Endodermal cell (in vitro differentiated cells): Measurements from ENCODE around the gene COL24A1. TPM values are rescaled to one million over a fixed set of nuclear protein-coding genes. Genes with fewer than 3 reads are reported as not detected.

Experiments used
- DNase-seq: peaks from one replicate; pipeline ENCODE4 v3.0.0-alpha.2; 2017
- H3K27ac ChIP-seq: 2 replicates; pipeline ENCODE4 v1.5.1; 2013; ENCODE audit warnings: mild to moderate bottlenecking, low read depth, low read length, moderate library complexity
- H3K27me3 ChIP-seq: 2 replicates; pipeline ENCODE4 v1.6.1; 2013; ENCODE audit warnings: mild to moderate bottlenecking, low read length, moderate library complexity; ENCODE audit not compliant: insufficient read depth, control insufficient read depth, poor library complexity, severe bottlenecking
- H3K36me3 ChIP-seq: 2 replicates; pipeline ENCODE4 v1.7.0; 2013; ENCODE audit warnings: mild to moderate bottlenecking, low read length, moderate library complexity; ENCODE audit not compliant: control insufficient read depth, insufficient read depth
- H3K4me1 ChIP-seq: one replicate; pipeline ENCODE4 v1.7.0; 2013; ENCODE audit warnings: low read length; ENCODE audit not compliant: control insufficient read depth, insufficient read depth
- H3K4me3 ChIP-seq: 2 replicates; pipeline ENCODE4 v1.5.1; 2013; ENCODE audit warnings: mild to moderate bottlenecking, low read length, moderate library complexity
- H3K9ac ChIP-seq: 2 replicates; pipeline ENCODE4 v1.6.1; 2013; ENCODE audit warnings: mild to moderate bottlenecking, low read length, moderate library complexity; ENCODE audit not compliant: poor library complexity, severe bottlenecking; ENCODE audit errors: extremely low read depth
- H3K9me3 ChIP-seq: 2 replicates; pipeline ENCODE4 v1.6.1; 2013; ENCODE audit warnings: mild to moderate bottlenecking, low read length, moderate library complexity; ENCODE audit not compliant: control insufficient read depth
- H3K27ac Mint-ChIP-seq: 2 replicates; pipeline ENCODE4 v1.8.0; 2020; ENCODE audit warnings: mixed read lengths
- H3K27me3 Mint-ChIP-seq: 2 replicates; pipeline ENCODE4 v1.8.0; 2021; ENCODE audit warnings: mild to moderate bottlenecking, mixed read lengths; ENCODE audit not compliant: insufficient read depth
- H3K36me3 Mint-ChIP-seq: 2 replicates; pipeline ENCODE4 v1.8.0; 2020; ENCODE audit warnings: low read depth, mixed read lengths
- H3K4me1 Mint-ChIP-seq: 2 replicates; pipeline ENCODE4 v1.8.0; 2020; ENCODE audit warnings: mixed read lengths
- H3K4me3 Mint-ChIP-seq: 2 replicates; pipeline ENCODE4 v1.8.0; 2020; ENCODE audit warnings: mild to moderate bottlenecking, moderate library complexity, mixed read lengths
- H3K9me3 Mint-ChIP-seq: 2 replicates; pipeline ENCODE4 v1.8.0; 2020; ENCODE audit warnings: mild to moderate bottlenecking, mixed read lengths
- WGBS, 2 experiments: methylation state at CpG; one replicate each; pipeline versions ENCODE4 v1.1.5 to v1.1.7; 2013; ENCODE audit warnings: missing lambda C conversion rate in 2 of 2, mixed read lengths in 1 of 2; ENCODE audit not compliant: insufficient coverage in 1 of 2, insufficient read length in 1 of 2; 5-methylcytosine and 5-hydroxymethylcytosine counted together
- total RNA-seq, 2 donors: library from RNA; stranded (reverse); fragmentation: NEBNext Ultra II Directional in 1 of 2; extraction: Animal tissue kit (Norgen Biotek cat#: 25700) in 1 of 2; gene quantifications; 2 replicates in 1 of 2; 3 replicates in 1 of 2; pipeline ENCODE4 v1.2.1, GENCODE V29; 2021
- TF ChIP-seq, protein P1 (sequence below): fragments of 200-600 bp; sonication (generic); conservative IDR thresholded peaks from 2 replicates; pipeline ENCODE4 v1.5.0; 2021; ENCODE audit warnings: antibody characterized with exemption, mild to moderate bottlenecking

COL24A1 gene
- total RNA-seq, 2 donors from 2014 or later = 0.84 to 0.95 TPM

DNA sequence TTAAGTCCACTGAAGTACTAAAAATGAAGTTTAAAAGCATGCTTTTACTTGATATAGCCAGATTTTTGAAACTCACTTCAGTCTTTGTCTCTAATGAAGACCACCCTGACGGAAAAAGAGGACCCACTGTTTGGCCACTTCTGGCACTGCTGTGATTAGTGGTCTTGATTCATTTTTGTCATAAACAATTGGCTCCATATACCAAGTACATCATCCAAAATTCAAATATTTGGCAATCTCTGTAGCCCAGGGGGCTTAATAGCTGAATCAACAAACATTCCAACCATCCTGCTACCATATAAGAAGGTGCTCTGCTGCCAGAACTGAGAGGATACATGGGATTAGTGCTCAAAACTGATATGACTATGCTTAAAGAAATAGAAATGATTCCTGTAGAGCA, 156.0 kb downstream of the COL24A1 start:
- TF ChIP-seq, protein P1, sequence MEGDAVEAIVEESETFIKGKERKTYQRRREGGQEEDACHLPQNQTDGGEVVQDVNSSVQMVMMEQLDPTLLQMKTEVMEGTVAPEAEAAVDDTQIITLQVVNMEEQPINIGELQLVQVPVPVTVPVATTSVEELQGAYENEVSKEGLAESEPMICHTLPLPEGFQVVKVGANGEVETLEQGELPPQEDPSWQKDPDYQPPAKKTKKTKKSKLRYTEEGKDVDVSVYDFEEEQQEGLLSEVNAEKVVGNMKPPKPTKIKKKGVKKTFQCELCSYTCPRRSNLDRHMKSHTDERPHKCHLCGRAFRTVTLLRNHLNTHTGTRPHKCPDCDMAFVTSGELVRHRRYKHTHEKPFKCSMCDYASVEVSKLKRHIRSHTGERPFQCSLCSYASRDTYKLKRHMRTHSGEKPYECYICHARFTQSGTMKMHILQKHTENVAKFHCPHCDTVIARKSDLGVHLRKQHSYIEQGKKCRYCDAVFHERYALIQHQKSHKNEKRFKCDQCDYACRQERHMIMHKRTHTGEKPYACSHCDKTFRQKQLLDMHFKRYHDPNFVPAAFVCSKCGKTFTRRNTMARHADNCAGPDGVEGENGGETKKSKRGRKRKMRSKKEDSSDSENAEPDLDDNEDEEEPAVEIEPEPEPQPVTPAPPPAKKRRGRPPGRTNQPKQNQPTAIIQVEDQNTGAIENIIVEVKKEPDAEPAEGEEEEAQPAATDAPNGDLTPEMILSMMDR = no peak
- Histone ChIP-seq H3K4me3 (no peak overlapping the region), H3K4me1 (no peaks in the 10 kb centered on the region), H3K36me3 (no peaks in the 10 kb centered on the region), H3K27me3 (no peaks in the 10 kb centered on the region), H3K9ac (no peak overlapping the region), H3K27ac (no peak overlapping the region), H3K9me3 (no peaks in the 10 kb centered on the region)
- no peak for DNase-seq
- H3K4me3 Mint-ChIP-seq = no peak overlapping the region
- H3K4me1 Mint-ChIP-seq = no peaks in the 10 kb centered on the region
- H3K27me3 Mint-ChIP-seq = peaks cover 3% of the 10 kb centered on the region
- peaks cover 2% of the 10 kb centered on the region for H3K9me3 Mint-ChIP-seq
- no peaks in the 10 kb centered on the region for H3K36me3 Mint-ChIP-seq
- WGBS, 2 experiments = 78 to 86% methylated on average over 1 of the region's 1 CpG
- no peak overlapping the region for H3K27ac Mint-ChIP-seq

DNA sequence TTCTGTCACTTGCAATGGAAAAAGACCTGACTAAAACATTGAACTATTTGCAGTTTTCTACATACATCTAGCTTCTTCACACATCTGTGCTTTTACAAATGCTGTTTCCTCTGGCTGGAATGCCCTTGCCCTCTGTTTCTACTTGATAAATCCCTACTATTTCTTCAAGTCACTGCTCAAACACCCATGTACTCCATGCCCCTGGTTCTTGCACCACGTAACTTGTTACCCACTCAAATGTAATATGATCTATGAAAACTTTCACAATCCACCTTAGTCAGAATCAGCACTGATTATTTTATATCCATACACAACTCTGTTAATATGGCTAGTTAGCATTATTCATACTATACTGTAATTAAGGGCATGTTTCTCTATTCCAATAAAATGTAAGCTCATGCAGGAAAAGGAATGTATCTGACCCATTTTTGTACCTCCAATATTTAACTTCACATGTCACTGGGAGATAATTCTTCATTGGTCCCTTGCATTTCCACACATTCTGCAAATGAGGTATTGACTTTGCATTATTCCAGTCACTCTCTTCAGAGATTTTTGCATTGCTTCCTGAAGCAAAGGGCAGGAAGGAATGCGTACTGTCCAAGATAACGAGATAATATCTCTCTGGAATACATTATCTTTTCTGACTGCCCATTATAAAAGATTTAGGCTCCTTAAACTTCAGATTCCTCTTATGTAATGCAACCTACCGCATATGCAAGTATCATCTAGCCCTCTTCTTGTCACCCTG, 158.3 kb downstream of the COL24A1 start:
- WGBS, 2 experiments = 90 to 93% methylated on average over 4 of the region's 4 CpGs
- Mint-ChIP-seq H3K36me3 (no peaks in the 10 kb centered on the region), H3K27me3 (peaks cover 3% of the 10 kb centered on the region), H3K9me3 (no peaks in the 10 kb centered on the region), H3K4me1 (no peaks in the 10 kb centered on the region), H3K27ac (no peak overlapping the region), H3K4me3 (no peak overlapping the region)
- Histone ChIP-seq H3K9me3 (no peaks in the 10 kb centered on the region), H3K36me3 (no peaks in the 10 kb centered on the region), H3K4me1 (no peaks in the 10 kb centered on the region), H3K27ac (no peak overlapping the region), H3K9ac (no peak overlapping the region), H3K27me3 (no peaks in the 10 kb centered on the region), H3K4me3 (no peak overlapping the region)
- no peak for DNase-seq
- TF ChIP-seq, protein P1 = no peak

DNA sequence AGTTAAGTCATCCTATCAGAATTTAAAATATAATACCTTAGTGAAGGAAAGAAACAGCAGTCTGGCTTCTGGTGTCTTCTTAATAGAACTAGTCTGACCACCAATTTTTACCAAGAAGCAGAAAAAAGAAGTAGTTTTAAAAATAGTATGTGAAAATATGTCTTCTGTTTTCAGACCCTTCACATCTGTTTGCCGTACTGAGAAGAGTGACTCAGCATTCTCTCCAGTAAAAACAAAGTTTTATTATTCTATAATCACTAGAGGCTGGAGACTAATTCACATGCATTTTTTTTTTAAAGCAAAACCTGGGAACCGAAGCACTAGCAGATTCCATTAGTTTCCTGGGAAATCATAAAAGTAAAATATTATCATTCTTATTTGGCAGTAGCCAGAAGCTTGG, 163.8 kb downstream of the COL24A1 start:
- Mint-ChIP-seq H3K27ac (no peak overlapping the region), H3K9me3 (no peaks in the 10 kb centered on the region), H3K27me3 (no peaks in the 10 kb centered on the region), H3K4me3 (no peak overlapping the region), H3K4me1 (no peaks in the 10 kb centered on the region), H3K36me3 (no peaks in the 10 kb centered on the region)
- no peaks in the 10 kb centered on the region for H3K4me1 ChIP-seq
- no peaks in the 10 kb centered on the region for H3K36me3 ChIP-seq
- no peak for DNase-seq
- WGBS, 2 experiments = 68 to 100% methylated on average over 1 to 2 of the region's 2 CpGs
- no peaks in the 10 kb centered on the region for H3K9me3 ChIP-seq
- TF ChIP-seq, protein P1 = no peak
- H3K9ac ChIP-seq = no peak overlapping the region
- no peak overlapping the region for H3K4me3 ChIP-seq
- no peak overlapping the region for H3K27ac ChIP-seq
- H3K27me3 ChIP-seq = no peaks in the 10 kb centered on the region
